ENCODE data around the gene MAST4.
A peak's percentile ranks its signal among the peaks of the same experiment; 100 is the strongest.

The MAST4 gene

GRCh38 chr5:67149057-67149950 is 553.1 kb downstream of the MAST4 start:
- H3K4me3 ChIP-seq (ENCODE audit: low read length): no peak overlapping the region
- TF ChIP-seq CTCF (IDR thresholded peaks at IDR 0.05; ENCODE audit: low read depth, low read length) (no peak), EZH2phosphoT487 (IDR thresholded peaks at IDR 0.05; ENCODE audit: low read depth) (no peak)
- no peak overlapping the region for H3K4me2 ChIP-seq (ENCODE audit: low read length)
- peaks cover 4% of the 10 kb centered on the region for H3K4me1 ChIP-seq (ENCODE audit: low read length)
- H2AFZ ChIP-seq (ENCODE audit: low read depth, low read length): no peak overlapping the region
- no peak overlapping the region for H3K9ac ChIP-seq (ENCODE audit: low read length)
- no peaks in the 10 kb centered on the region for H3K36me3 ChIP-seq (replicated peaks; ENCODE audit: low read depth, low read length)
- H4K20me1 ChIP-seq (ENCODE audit: insufficient read depth, low read length): no peaks in the 10 kb centered on the region
- no peaks in the 10 kb centered on the region for H3K79me2 ChIP-seq (ENCODE audit: low read length)
- H3K27me3 ChIP-seq (ENCODE audit: low read depth, low read length): peaks cover 10% of the 10 kb centered on the region
- no peaks in the 10 kb centered on the region for H3K9me3 ChIP-seq (ENCODE audit: insufficient read depth, low read length)
- no peak overlapping the region for H3K27ac ChIP-seq (ENCODE audit: low read length)

- no peak overlapping the region for H3K27ac ChIP-seq (ENCODE audit: low read length)
- no peaks in the 10 kb centered on the region for H4K20me1 ChIP-seq (ENCODE audit: insufficient read depth, low read length)
- H3K4me3 ChIP-seq (ENCODE audit: low read length): no peak overlapping the region
- TF ChIP-seq EZH2phosphoT487 (IDR thresholded peaks at IDR 0.05; ENCODE audit: low read depth) (no peak), CTCF (IDR thresholded peaks at IDR 0.05; ENCODE audit: low read depth, low read length) (peak; percentile 38)
- no peaks in the 10 kb centered on the region for H3K9me3 ChIP-seq (ENCODE audit: insufficient read depth, low read length)
- peaks cover 4% of the 10 kb centered on the region for H3K4me1 ChIP-seq (ENCODE audit: low read length)
- H3K4me2 ChIP-seq (ENCODE audit: low read length): no peak overlapping the region
- no peaks in the 10 kb centered on the region for H3K36me3 ChIP-seq (replicated peaks; ENCODE audit: low read depth, low read length)
- no peak overlapping the region for H2AFZ ChIP-seq (ENCODE audit: low read depth, low read length)
- H3K79me2 ChIP-seq (ENCODE audit: low read length): no peaks in the 10 kb centered on the region
- H3K27me3 ChIP-seq (ENCODE audit: low read depth, low read length): peaks cover 10% of the 10 kb centered on the region
- no peak overlapping the region for H3K9ac ChIP-seq (ENCODE audit: low read length)
Measured at GRCh38 chr5:67149951-67150523, 553.8 kb downstream of the MAST4 start.

- Histone ChIP-seq H3K9me3 (ENCODE audit: insufficient read depth, low read length) (no peaks in the 10 kb centered on the region), H3K27ac (ENCODE audit: low read length) (no peak overlapping the region), H3K9ac (ENCODE audit: low read length) (no peak overlapping the region), H3K4me1 (ENCODE audit: low read length) (peaks cover 7% of the 10 kb centered on the region), H3K36me3 (replicated peaks; ENCODE audit: low read depth, low read length) (no peaks in the 10 kb centered on the region), H3K27me3 (ENCODE audit: low read depth, low read length) (peaks cover 10% of the 10 kb centered on the region), H4K20me1 (ENCODE audit: insufficient read depth, low read length) (no peaks in the 10 kb centered on the region), H3K4me3 (ENCODE audit: low read length) (no peak overlapping the region), H2AFZ (ENCODE audit: low read depth, low read length) (no peak overlapping the region), H3K79me2 (ENCODE audit: low read length) (no peaks in the 10 kb centered on the region), H3K4me2 (ENCODE audit: low read length) (no peak overlapping the region)
- TF ChIP-seq CTCF (IDR thresholded peaks at IDR 0.05; ENCODE audit: low read depth, low read length): no peak
- no peak for TF ChIP-seq EZH2phosphoT487 (IDR thresholded peaks at IDR 0.05; ENCODE audit: low read depth)
Measured at GRCh38 chr5:67152400-67152799, 556.2 kb downstream of the MAST4 start.

- no peak overlapping the region for H3K4me2 ChIP-seq (ENCODE audit: low read length)
- H3K27ac ChIP-seq (ENCODE audit: low read length): no peak overlapping the region
- no peak for TF ChIP-seq EZH2phosphoT487 (IDR thresholded peaks at IDR 0.05; ENCODE audit: low read depth)
- H3K79me2 ChIP-seq (ENCODE audit: low read length): no peaks in the 10 kb centered on the region
- H3K4me1 ChIP-seq (ENCODE audit: low read length): peaks cover 7% of the 10 kb centered on the region
- no peak overlapping the region for H2AFZ ChIP-seq (ENCODE audit: low read depth, low read length)
- H3K9me3 ChIP-seq (ENCODE audit: insufficient read depth, low read length): no peaks in the 10 kb centered on the region
- no peak overlapping the region for H3K4me3 ChIP-seq (ENCODE audit: low read length)
- no peaks in the 10 kb centered on the region for H4K20me1 ChIP-seq (ENCODE audit: insufficient read depth, low read length)
- H3K9ac ChIP-seq (ENCODE audit: low read length): no peak overlapping the region
- no peaks in the 10 kb centered on the region for H3K36me3 ChIP-seq (replicated peaks; ENCODE audit: low read depth, low read length)
- H3K27me3 ChIP-seq (ENCODE audit: low read depth, low read length): peaks cover 10% of the 10 kb centered on the region
Measured at GRCh38 chr5:67153292-67153691, 557.1 kb downstream of the MAST4 start.

Data from OCI-LY3 (cell line).